Liver (tissue), 9 donors: Measurements from ENCODE around the gene WDR59. TPM values are rescaled to one million over a fixed set of nuclear protein-coding genes. Genes with fewer than 3 reads are reported as not detected.

Source experiments
- DNase-seq: peaks from one replicate; pipeline ENCODE4 v3.0.0-alpha.2; 2017; ENCODE audit warnings: low spot score
- H3K27ac ChIP-seq, 2 donors: one replicate each; pipeline ENCODE4 v1.7.0; 2013; ENCODE audit warnings: inconsistent platforms in 2 of 2, low read length in 2 of 2, control low read depth in 1 of 2, low read depth in 1 of 2, mild to moderate bottlenecking in 1 of 2
- H3K27me3 ChIP-seq, 4 donors: one replicate each; pipeline versions ENCODE4 v1.6.1 to v1.7.0; 2013; ENCODE audit warnings: low read length in 3 of 4, inconsistent platforms in 1 of 4, mild to moderate bottlenecking in 1 of 4, moderate library complexity in 1 of 4; ENCODE audit not compliant: control insufficient read depth in 4 of 4, insufficient read depth in 4 of 4
- H3K36me3 ChIP-seq, 4 donors: one replicate each; pipeline versions ENCODE4 v1.6.1 to v1.7.0; 2013; ENCODE audit warnings: low read length in 3 of 4, mild to moderate bottlenecking in 3 of 4, low read depth in 1 of 4, moderate library complexity in 1 of 4; ENCODE audit not compliant: control insufficient read depth in 4 of 4, insufficient read depth in 3 of 4
- H3K4me1 ChIP-seq, 4 donors: one replicate each; pipeline versions ENCODE4 v1.6.1 to v1.7.0; 2013; ENCODE audit warnings: low read length in 3 of 4, mild to moderate bottlenecking in 3 of 4, moderate library complexity in 1 of 4; ENCODE audit not compliant: control insufficient read depth in 4 of 4, insufficient read depth in 4 of 4
- H3K4me3 ChIP-seq, 3 donors: one replicate each; pipeline versions ENCODE4 v1.6.1 to v1.7.0; 2013; ENCODE audit warnings: low read length in 3 of 3, control low read depth in 1 of 3, low read depth in 1 of 3, mild to moderate bottlenecking in 1 of 3
- H3K9ac ChIP-seq, 2 donors: one replicate each; pipeline ENCODE4 v1.7.0; 2013; ENCODE audit warnings: low read length in 2 of 2, mild to moderate bottlenecking in 2 of 2, moderate library complexity in 2 of 2, control low read depth in 1 of 2, low read depth in 1 of 2
- H3K9me3 ChIP-seq, 4 donors: one replicate each; pipeline versions ENCODE4 v1.6.1 to v1.7.0; 2013; ENCODE audit warnings: low read length in 3 of 4; ENCODE audit not compliant: control insufficient read depth in 4 of 4
- ATF3 ChIP-seq: IDR thresholded peaks from 2 replicates; pipeline ENCODE4 v1.6.1; 2016; ENCODE audit warnings: antibody characterized with exemption
- CTCF ChIP-seq: fragments of 150-350 bp; IDR thresholded peaks from 2 replicates; pipeline ENCODE4 v1.5.1; 2017; ENCODE audit warnings: improper control_type of control experiment, low read depth, low read length; ENCODE audit not compliant: missing input control
- EGR1 ChIP-seq, 2 donors: IDR thresholded peaks; 2 replicates each; pipeline ENCODE4 v1.6.1; 2016 to 2018; ENCODE audit warnings: antibody characterized with exemption in 2 of 2, low read depth in 2 of 2
- FOXA1 ChIP-seq: IDR thresholded peaks from 2 replicates; pipeline ENCODE4 v1.6.1; 2016; ENCODE audit warnings: antibody characterized with exemption
- FOXA2 ChIP-seq: IDR thresholded peaks from 2 replicates; pipeline ENCODE4 v1.6.1; 2016; ENCODE audit warnings: antibody characterized with exemption
- GABPA ChIP-seq, 2 donors: IDR thresholded peaks in 1 of 2; conservative IDR thresholded peaks in 1 of 2; 2 replicates each; pipeline ENCODE4 v1.6.1; 2016; ENCODE audit warnings: antibody characterized with exemption in 2 of 2, mild to moderate bottlenecking in 1 of 2, moderate library complexity in 1 of 2
- HNF4A ChIP-seq, 2 donors: conservative IDR thresholded peaks; 2 replicates each; pipeline ENCODE4 v1.6.1; 2016; ENCODE audit warnings: antibody characterized with exemption in 2 of 2, mild to moderate bottlenecking in 2 of 2
- HNF4G ChIP-seq: IDR thresholded peaks from 2 replicates; pipeline ENCODE4 v1.6.1; 2016; ENCODE audit warnings: antibody characterized with exemption
- JUND ChIP-seq, 2 donors: IDR thresholded peaks; 2 replicates each; pipeline ENCODE4 v1.6.1; 2016; ENCODE audit warnings: antibody characterized with exemption in 2 of 2
- MAX ChIP-seq: IDR thresholded peaks from 2 replicates; pipeline ENCODE4 v1.6.1; 2016; ENCODE audit warnings: antibody characterized with exemption
- NR2F2 ChIP-seq: IDR thresholded peaks from 2 replicates; pipeline ENCODE4 v1.6.1; 2016; ENCODE audit warnings: antibody characterized with exemption
- RAD21 ChIP-seq, 2 donors: IDR thresholded peaks; 2 replicates each; pipeline ENCODE4 v1.6.1; 2016; ENCODE audit warnings: antibody characterized with exemption in 2 of 2, mild to moderate bottlenecking in 2 of 2
- REST ChIP-seq: IDR thresholded peaks from 2 replicates; pipeline ENCODE4 v1.6.1; 2016; ENCODE audit warnings: antibody characterized with exemption, mild to moderate bottlenecking
- RXRA ChIP-seq, 2 donors: IDR thresholded peaks; 2 replicates each; pipeline ENCODE4 v1.6.1; 2017 to 2018; ENCODE audit warnings: antibody characterized with exemption in 2 of 2, mild to moderate bottlenecking in 1 of 2
- SP1 ChIP-seq: IDR thresholded peaks from 2 replicates; pipeline ENCODE4 v1.6.1; 2018; ENCODE audit warnings: antibody characterized with exemption, mild to moderate bottlenecking
- TAF1 ChIP-seq: conservative IDR thresholded peaks from 2 replicates; pipeline ENCODE4 v1.6.1; 2016; ENCODE audit warnings: antibody characterized with exemption, mild to moderate bottlenecking
- YY1 ChIP-seq: IDR thresholded peaks from 2 replicates; pipeline ENCODE4 v1.6.1; 2016; ENCODE audit warnings: antibody characterized with exemption, mild to moderate bottlenecking
- ZBTB33 ChIP-seq: IDR thresholded peaks from 2 replicates; pipeline ENCODE4 v1.6.1; 2016; ENCODE audit warnings: antibody characterized with exemption
- WGBS: extraction: QIAGEN DNeasy Blood & Tissue Kit; methylation state at CpG from one replicate; pipeline ENCODE4 v1.1.7; 2013; 5-methylcytosine and 5-hydroxymethylcytosine counted together
- polyA plus RNA-seq, 2 donors: library from polyadenylated mRNA; stranded (reverse) in 1 of 2; unstranded in 1 of 2; fragments of 200-250 nt in 1 of 2; fragments of >200 nt in 1 of 2; fragmentation: Nextera tagmentation in 1 of 2; extraction: Ambion mirVana in 1 of 2; gene quantifications; one replicate each; pipeline versions ENCODE4 v1.2.1 to v1.2.3, GENCODE V29; 2013 to 2015
- total RNA-seq, 2 donors: library from RNA; depleted of rRNA; stranded (reverse); fragments of >200 nt; gene quantifications; one replicate each; pipeline ENCODE4 v1.2.3, GENCODE V29; 2014
- donor health status: healthy.
- donor health status: healthy.
- donor health status: healthy.
- donor health status: healthy.
- donor health status: healthy.

WDR59 gene
- total and polyA plus RNA-seq, 4 donors, result 14.1 to 30.3 (median 23.7) TPM

- Histone ChIP-seq H3K4me1 (peaks cover 8 to 59% (median 39%) of the 10 kb centered on the region in 4 donors), H3K9me3 (no peaks in the 10 kb centered on the region), H3K36me3 (no peaks in the 10 kb centered on the region), H3K9ac (no peak overlapping the region), H3K27me3 (no peaks in the 10 kb centered on the region), H3K27ac (no peak overlapping the region), H3K4me3 (no peak overlapping the region)
- DNase-seq, result no peak
- TF ChIP-seq ZBTB33, result no peak
- TF ChIP-seq EGR1 (IDR thresholded peaks at IDR 0.05; ENCODE audit: low read depth in 2 of 2), result no peak
- no peak for TF ChIP-seq SP1
- TF ChIP-seq NR2F2, result no peak
- no peak for TF ChIP-seq JUND (IDR thresholded peaks at IDR 0.05)
- TF ChIP-seq HNF4A (conservative IDR thresholded peaks at IDR 0.05), result no peak
- no peak for TF ChIP-seq FOXA1
- TF ChIP-seq YY1, result no peak
- WGBS, result 99% methylated on average over 1 of the region's 1 CpG
These were observed 11.1 kb upstream of the WDR59 start for GRCh38 chr16:74995986-74996385.

- H3K9ac ChIP-seq, result peak overlapping the region; percentile 82 to 98
- peak overlapping the region; percentile 94 to 99 for H3K27ac ChIP-seq
- TF ChIP-seq SP1 (peak; percentile 98), RXRA (IDR thresholded peaks at IDR 0.05) (peak; percentile 91 to 95), REST (peak; percentile 80), FOXA1 (peak; percentile 68), YY1 (peak; percentile 84), JUND (IDR thresholded peaks at IDR 0.05) (peak; percentile 94 to 99), CTCF (no peak), HNF4G (peak; percentile 97), EGR1 (IDR thresholded peaks at IDR 0.05; ENCODE audit: low read depth in 2 of 2) (peak in 1 of 2 donors; percentile 83), HNF4A (conservative IDR thresholded peaks at IDR 0.05) (peak; percentile 99), GABPA (IDR thresholded peaks at IDR 0.05 in 1 of 2, conservative IDR thresholded peaks at IDR 0.05 in 1 of 2) (peak in 1 of 2 donors; percentile 26), TAF1 (no peak), MAX (peak; percentile 77), RAD21 (IDR thresholded peaks at IDR 0.05) (peak; percentile 61 to 62), ZBTB33 (peak; percentile 91), FOXA2 (peak; percentile 81), NR2F2 (peak; percentile 65), ATF3 (peak; percentile 86)
- H3K27me3 ChIP-seq, result no peaks in the 10 kb centered on the region
- H3K36me3 ChIP-seq, result no peaks in the 10 kb centered on the region
- H3K4me1 ChIP-seq, result peaks cover 7 to 51% (median 21%) of the 10 kb centered on the region in 4 donors
- WGBS, result 21% methylated on average over 13 of the region's 13 CpGs
- H3K4me3 ChIP-seq, result peak overlapping the region in 1 of 3 donors; percentile 39
- no peaks in the 10 kb centered on the region for H3K9me3 ChIP-seq
- DNase-seq, result peak; percentile 60
These were observed 6.9 kb upstream of the WDR59 start for GRCh38 chr16:74991593-74992403.
